Hematopoietic multipotent progenitor cell treated with erythropoietin and hydrocortisone succinate and interleukin-3 and kit ligand, for 15 days (in vitro differentiated cells): ENCODE results near the gene DCAF12.
"Not testable (repeated sequence)": the region's sequence is repeated elsewhere in the genome, so short reads cannot be mapped to it uniquely, and the experiment has no call there.

Experiments
- DNase-seq: peaks from one replicate; pipeline ENCODE4 v3.0.0-alpha.2; 2015; ENCODE audit warnings: low spot score

Gene DCAF12

GRCh38 chr9:34126207-34127034 lies at the start of gene DCAF12:
DCAF12 (minus strand) TSS chr9:34126698; CDS start chr9:34126431, 267 bp downstream.
- DNase-seq, result peak; percentile 95

GRCh38 chr9:34176089-34176488 lies 49.6 kb upstream of the DCAF12 start:
- no peak for DNase-seq

- no peak for DNase-seq
These were observed 45.4 kb upstream of the DCAF12 start for GRCh38 chr9:34171753-34172535.

- DNase-seq, result no peak
These were observed 43.9 kb upstream of the DCAF12 start for GRCh38 chr9:34170237-34170991.

- DNase-seq, result no peak
These were observed 42.6 kb upstream of the DCAF12 start for GRCh38 chr9:34169125-34169524.

- peak; percentile 54 for DNase-seq
These were observed 36.9 kb upstream of the DCAF12 start for GRCh38 chr9:34163434-34163833.

GRCh38 chr9:34158362-34158869 lies 31.9 kb upstream of the DCAF12 start:
- DNase-seq, result peak; percentile 87

- DNase-seq, result no peak
These were observed 31.4 kb upstream of the DCAF12 start for GRCh38 chr9:34157898-34158297.

GRCh38 chr9:34157318-34157717 lies 30.8 kb upstream of the DCAF12 start:
- peak; percentile 18 for DNase-seq

- DNase-seq, result no peak
These were observed 27.6 kb upstream of the DCAF12 start for GRCh38 chr9:34154057-34154456.

GRCh38 chr9:34151398-34151797 lies 24.9 kb upstream of the DCAF12 start:
- DNase-seq, result peak; percentile 63

GRCh38 chr9:34145165-34145564 lies 18.7 kb upstream of the DCAF12 start:
- no peak for DNase-seq

GRCh38 chr9:34143116-34143515 lies 16.6 kb upstream of the DCAF12 start:
- no peak for DNase-seq

GRCh38 chr9:34140853-34141252 lies 14.4 kb upstream of the DCAF12 start:
- DNase-seq, result no peak

- DNase-seq, result peak; percentile 93
These were observed 13.1 kb upstream of the DCAF12 start for GRCh38 chr9:34139477-34140146.

- DNase-seq, result not testable (repeated sequence)
These were observed 12.1 kb upstream of the DCAF12 start for GRCh38 chr9:34138644-34139043.

GRCh38 chr9:34134521-34134920 lies 8.0 kb upstream of the DCAF12 start:
- DNase-seq, result no peak

- DNase-seq, result no peak
These were observed 7.0 kb upstream of the DCAF12 start for GRCh38 chr9:34133436-34133949.

- DNase-seq, result no peak
These were observed 5.1 kb upstream of the DCAF12 start for GRCh38 chr9:34131571-34131970.

- no peak for DNase-seq
These were observed 794 bp upstream of the DCAF12 start for GRCh38 chr9:34127035-34127948.
